ENCODE results near the gene CYB561A3. TPM values are rescaled to one million over a fixed set of nuclear protein-coding genes. Genes with fewer than 3 reads are reported as not detected.

Gene CYB561A3
- total RNA-seq, 6 donors from 2014 or later = 30.3 to 113 (median 50.4) TPM

GRCh38 chr11:61372659-61373420 lies 11.2 kb upstream of the CYB561A3 start:
- DNase-seq (no peak), ATAC-seq (ENCODE audit: low FRiP score in 2 of 2) (no peak)
- Histone ChIP-seq H3K9me3 (no peaks in the 10 kb centered on the region), H3K36me3 (peaks cover 9 to 33% (median 23%) of the 10 kb centered on the region in 4 donors), H3K4me3 (no peak overlapping the region), H3K27me3 (no peaks in the 10 kb centered on the region), H3K27ac (no peak overlapping the region), H3K4me1 (no peaks in the 10 kb centered on the region)
- 86 to 94% methylated on average over 8 of the region's 8 CpGs for WGBS, 2 donors
- TF ChIP-seq CTCF (IDR thresholded peaks at IDR 0.05) (no peak), POLR2AphosphoS5 (IDR thresholded peaks at IDR 0.05) (no peak), EP300 (IDR thresholded peaks at IDR 0.05) (no peak), POLR2A (IDR thresholded peaks at IDR 0.05) (no peak)

- no peak for TF ChIP-seq EP300 (IDR thresholded peaks at IDR 0.05)
- no peak for TF ChIP-seq CTCF (IDR thresholded peaks at IDR 0.05)
- no peak for TF ChIP-seq POLR2AphosphoS5 (IDR thresholded peaks at IDR 0.05)
- TF ChIP-seq POLR2A (IDR thresholded peaks at IDR 0.05) = no peak
- H3K4me1 ChIP-seq = no peaks in the 10 kb centered on the region
- no peaks in the 10 kb centered on the region for H3K27me3 ChIP-seq
- ATAC-seq (ENCODE audit: low FRiP score in 2 of 2) = no peak
- 76 to 92% methylated on average over 8 of the region's 8 CpGs for WGBS, 2 donors
- H3K4me3 ChIP-seq = no peak overlapping the region
- peak overlapping the region in 2 of 4 donors; percentile 26 to 45 for H3K27ac ChIP-seq
- H3K9me3 ChIP-seq = no peaks in the 10 kb centered on the region
- H3K36me3 ChIP-seq = peaks cover 21 to 53% (median 41%) of the 10 kb centered on the region in 4 donors
- no peak for DNase-seq
Observed at GRCh38 chr11:61370349-61371005, 8.8 kb upstream of the CYB561A3 start.

- peak overlapping the region in 3 of 4 donors; percentile 26 to 45 (median 43) for H3K27ac ChIP-seq
- H3K4me3 ChIP-seq = no peak overlapping the region
- no peaks in the 10 kb centered on the region for H3K4me1 ChIP-seq
- H3K27me3 ChIP-seq = no peaks in the 10 kb centered on the region
- DNase-seq (peak in 1 of 2 donors; percentile 37), ATAC-seq (ENCODE audit: low FRiP score in 2 of 2) (peak; percentile 80 to 89)
- TF ChIP-seq POLR2AphosphoS5 (IDR thresholded peaks at IDR 0.05) (peak; percentile 67 to 74), POLR2A (IDR thresholded peaks at IDR 0.05) (peak in 1 of 4 donors; percentile 12), CTCF (IDR thresholded peaks at IDR 0.05) (no peak), EP300 (IDR thresholded peaks at IDR 0.05) (peak in 1 of 4 donors; percentile 1)
- 79% methylated on average over 9 of the region's 9 CpGs for WGBS, 2 donors
- peaks cover 25 to 59% (median 48%) of the 10 kb centered on the region in 4 donors for H3K36me3 ChIP-seq
- no peaks in the 10 kb centered on the region for H3K9me3 ChIP-seq
Observed at GRCh38 chr11:61369372-61370348, 8.0 kb upstream of the CYB561A3 start.

GRCh38 chr11:61368646-61369045 lies 7.0 kb upstream of the CYB561A3 start:
- H3K36me3 ChIP-seq = peaks cover 29 to 68% (median 55%) of the 10 kb centered on the region in 4 donors
- no peak overlapping the region for H3K4me3 ChIP-seq
- H3K27ac ChIP-seq = peak overlapping the region in 1 of 4 donors; percentile 17
- no peaks in the 10 kb centered on the region for H3K27me3 ChIP-seq
- no peak for TF ChIP-seq POLR2AphosphoS5 (IDR thresholded peaks at IDR 0.05)
- TF ChIP-seq EP300 (IDR thresholded peaks at IDR 0.05) = no peak
- no peak for TF ChIP-seq POLR2A (IDR thresholded peaks at IDR 0.05)
- TF ChIP-seq CTCF (IDR thresholded peaks at IDR 0.05) = no peak
- peaks cover under 1 to 4% (median 2%) of the 10 kb centered on the region in 4 donors for H3K4me1 ChIP-seq
- no peak for DNase-seq
- H3K9me3 ChIP-seq = no peaks in the 10 kb centered on the region
- whole genome bisulfite sequencing, 2 donors = 80 to 93% methylated on average over 6 to 7 of the region's 7 CpGs
- ATAC-seq (ENCODE audit: low FRiP score in 2 of 2) = no peak

Measured in upper lobe of left lung (tissue), 6 donors.